Large intestine (tissue), 3 donors: ENCODE results near the gene GFPT2. TPM values are rescaled to one million over a fixed set of nuclear protein-coding genes. Genes with fewer than 3 reads are reported as not detected.
A peak's percentile ranks its signal among the peaks of the same experiment; 100 is the strongest.

Experiments used
- DNase-seq, 2 donors: peaks; one replicate each; pipeline versions ENCODE4 v3.0.0 to v3.0.0-alpha.2; 2013
- H3K27ac ChIP-seq: one replicate; pipeline ENCODE4 v1.5.1; 2013; ENCODE audit warnings: low read length
- H3K27me3 ChIP-seq: 2 replicates; pipeline ENCODE4 v1.6.1; 2013; ENCODE audit warnings: low read length; ENCODE audit not compliant: control insufficient read depth, insufficient read depth
- H3K36me3 ChIP-seq: 2 replicates; pipeline ENCODE4 v1.6.1; 2013; ENCODE audit warnings: low read length; ENCODE audit not compliant: control insufficient read depth, insufficient read depth
- H3K4me1 ChIP-seq: one replicate; pipeline ENCODE4 v1.6.1; 2013; ENCODE audit warnings: low read length; ENCODE audit not compliant: control insufficient read depth, insufficient read depth
- H3K4me3 ChIP-seq: one replicate; pipeline ENCODE4 v1.5.1; 2013; ENCODE audit warnings: low read length
- H3K9me3 ChIP-seq: one replicate; pipeline ENCODE4 v1.6.1; 2013; ENCODE audit warnings: mild to moderate bottlenecking, low read depth, low read length, moderate library complexity; ENCODE audit not compliant: control insufficient read depth
- WGBS: methylation state at CpG from one replicate; pipeline ENCODE4 v1.1.5; 2013; ENCODE audit warnings: low lambda C conversion rate; ENCODE audit not compliant: insufficient coverage; 5-methylcytosine and 5-hydroxymethylcytosine counted together
- polyA plus RNA-seq: library from polyadenylated mRNA; unstranded; fragments of 120-200 nt; gene quantifications from one replicate; pipeline ENCODE4 v1.2.1, GENCODE V29; 2013

Gene GFPT2
- polyA plus RNA-seq, 1 donor = 5.8 TPM

DNA sequence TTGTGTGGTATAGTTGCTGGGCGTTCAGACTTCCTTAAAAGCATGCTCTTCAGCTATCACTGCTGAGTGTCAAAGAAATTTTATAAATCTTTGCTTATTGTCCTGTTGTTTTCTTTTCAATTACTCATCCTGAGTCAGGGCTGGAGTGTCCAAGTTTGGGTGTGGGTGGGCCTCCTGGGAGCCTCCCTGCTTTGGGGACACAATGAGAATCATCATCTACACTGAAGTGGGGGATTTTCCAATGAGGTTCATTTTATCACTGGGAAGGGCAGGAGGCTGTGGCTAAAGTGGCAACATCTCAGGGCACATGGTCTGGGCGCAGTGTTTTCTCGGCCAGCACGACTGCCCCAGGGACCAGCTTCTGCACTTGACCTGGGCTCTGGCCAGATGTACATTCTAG, 19.5 kb downstream of the GFPT2 start:
- H3K27me3 ChIP-seq = peaks cover 9% of the 10 kb centered on the region
- H3K4me3 ChIP-seq = no peak overlapping the region
- no peaks in the 10 kb centered on the region for H3K9me3 ChIP-seq
- no peak overlapping the region for H3K27ac ChIP-seq
- no peaks in the 10 kb centered on the region for H3K36me3 ChIP-seq
- no peak for DNase-seq
- WGBS = no CpG with 5 or more reads among the region's 4 CpGs
- H3K4me1 ChIP-seq = no peaks in the 10 kb centered on the region

DNA sequence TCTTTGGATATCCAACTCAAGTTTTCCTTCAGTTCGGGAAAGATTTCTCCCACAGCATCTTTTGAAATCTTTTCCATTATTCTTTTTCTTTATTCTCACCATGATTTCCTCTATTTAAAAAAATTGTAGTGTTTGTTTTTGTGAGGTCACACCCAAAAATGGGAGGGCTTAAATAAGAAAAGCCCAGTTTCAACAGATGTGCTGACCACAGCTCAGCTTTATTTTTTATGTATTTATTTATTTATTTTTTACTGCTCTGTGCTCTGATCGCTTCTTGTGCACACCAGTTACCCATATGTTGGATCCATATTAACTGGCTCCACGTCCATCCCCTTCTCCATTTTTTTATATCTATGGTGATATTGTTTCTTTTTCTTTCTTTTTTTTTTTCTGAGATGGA, 20.3 kb downstream of the GFPT2 start:
- no peaks in the 10 kb centered on the region for H3K4me1 ChIP-seq
- H3K4me3 ChIP-seq = no peak overlapping the region
- 90% methylated on average over 3 of the region's 3 CpGs for WGBS
- DNase-seq = no peak
- no peaks in the 10 kb centered on the region for H3K9me3 ChIP-seq
- peaks cover 9% of the 10 kb centered on the region for H3K27me3 ChIP-seq
- H3K27ac ChIP-seq = no peak overlapping the region
- H3K36me3 ChIP-seq = no peaks in the 10 kb centered on the region

DNA sequence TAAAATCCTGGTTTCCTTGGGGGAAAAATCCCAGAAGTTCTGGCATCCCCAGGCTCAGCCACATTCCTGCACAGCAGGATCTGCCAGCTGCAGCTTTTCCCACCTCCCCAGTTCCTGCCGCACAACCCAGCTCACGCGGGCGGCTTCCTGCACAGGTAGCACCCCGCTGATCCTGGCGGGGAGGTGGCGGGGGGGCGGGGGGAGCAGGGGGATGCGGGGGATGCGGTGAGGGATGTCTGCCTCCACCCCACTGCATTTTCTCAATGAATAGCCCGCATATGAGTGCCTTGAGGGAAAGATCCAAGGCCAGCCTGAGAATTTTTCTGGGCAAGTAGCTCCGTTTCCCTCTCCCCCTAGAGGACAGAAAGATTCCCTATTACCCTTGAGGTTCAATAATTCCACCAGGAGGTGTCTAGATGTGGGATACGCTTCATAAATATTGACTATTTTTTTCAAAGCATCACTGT, 21.1 kb downstream of the GFPT2 start:
- 29% methylated on average over 1 of the region's 13 CpGs for WGBS
- no peak for DNase-seq
- no peak overlapping the region for H3K27ac ChIP-seq

DNA sequence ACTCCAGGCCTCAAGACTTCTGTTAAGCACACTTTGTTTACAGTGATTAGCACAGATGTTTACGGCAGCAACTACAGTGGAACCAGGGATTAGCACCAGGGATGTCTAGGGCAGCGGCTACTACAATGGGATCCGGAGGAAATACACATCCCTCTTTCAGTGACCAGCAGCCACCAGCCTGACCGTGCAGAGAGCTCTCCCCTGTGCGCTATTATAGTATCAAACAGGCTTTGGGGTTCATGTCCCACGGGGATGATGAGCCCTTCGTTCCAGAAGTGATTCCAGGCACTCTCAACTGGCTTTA, 21.5 kb downstream of the GFPT2 start:
- Histone ChIP-seq H3K36me3 (no peaks in the 10 kb centered on the region), H3K4me3 (no peak overlapping the region), H3K27ac (no peak overlapping the region), H3K4me1 (no peaks in the 10 kb centered on the region), H3K27me3 (peaks cover 9% of the 10 kb centered on the region), H3K9me3 (no peaks in the 10 kb centered on the region)
- no CpG with 5 or more reads among the region's 7 CpGs for WGBS
- DNase-seq = no peak

More for the DNA sequence above, 21.1 kb downstream of the GFPT2 start:
- no peak overlapping the region for H3K4me3 ChIP-seq
- H3K27me3 ChIP-seq = peaks cover 9% of the 10 kb centered on the region
- H3K36me3 ChIP-seq = no peaks in the 10 kb centered on the region
- H3K9me3 ChIP-seq = no peaks in the 10 kb centered on the region
- H3K4me1 ChIP-seq = no peaks in the 10 kb centered on the region

DNA sequence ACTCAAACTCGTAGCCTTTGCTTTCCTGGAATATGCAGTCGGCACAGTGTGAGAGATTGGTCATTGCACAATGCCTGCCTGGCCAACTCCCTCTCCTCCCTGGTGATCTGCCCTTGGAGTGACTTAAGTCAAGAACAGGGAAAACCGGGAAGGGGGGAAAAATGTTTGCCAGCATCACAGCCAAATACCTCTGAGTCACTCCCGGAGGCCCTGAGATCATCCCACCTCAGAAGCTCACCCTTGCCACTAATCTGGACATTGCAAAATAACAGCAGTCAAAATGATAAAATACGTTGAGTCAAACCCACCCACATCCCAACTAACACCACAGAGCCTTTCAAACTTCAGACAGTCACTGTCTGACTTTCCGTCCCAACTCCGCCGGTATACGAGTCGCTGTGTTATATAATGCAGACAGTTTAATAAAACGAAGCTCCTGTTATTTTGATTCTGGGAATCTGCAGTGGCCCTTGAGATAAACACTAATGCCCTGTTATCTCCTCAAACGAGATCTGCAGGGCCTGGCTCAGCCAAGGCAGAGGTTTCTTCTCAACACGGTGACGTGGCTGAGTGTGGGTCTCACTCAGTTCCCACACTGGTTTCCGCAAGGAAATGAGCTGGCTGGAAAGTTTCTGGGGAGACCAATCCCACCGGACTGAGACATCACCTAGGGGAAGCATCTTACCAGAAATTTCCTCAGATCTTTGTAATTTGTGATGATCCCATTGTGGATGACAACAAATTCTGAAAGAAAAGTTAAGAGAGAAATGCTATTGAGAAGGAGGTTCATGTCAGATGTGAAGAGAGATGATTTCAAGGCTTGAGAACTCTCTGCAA, 22.1 kb downstream of the GFPT2 start:
- peaks cover 9% of the 10 kb centered on the region for H3K27me3 ChIP-seq
- H3K27ac ChIP-seq = no peak overlapping the region
- no peaks in the 10 kb centered on the region for H3K36me3 ChIP-seq
- no peaks in the 10 kb centered on the region for H3K9me3 ChIP-seq
- DNase-seq = no peak
- H3K4me3 ChIP-seq = no peak overlapping the region
- no peaks in the 10 kb centered on the region for H3K4me1 ChIP-seq
- 100% methylated on average over 1 of the region's 16 CpGs for WGBS

DNA sequence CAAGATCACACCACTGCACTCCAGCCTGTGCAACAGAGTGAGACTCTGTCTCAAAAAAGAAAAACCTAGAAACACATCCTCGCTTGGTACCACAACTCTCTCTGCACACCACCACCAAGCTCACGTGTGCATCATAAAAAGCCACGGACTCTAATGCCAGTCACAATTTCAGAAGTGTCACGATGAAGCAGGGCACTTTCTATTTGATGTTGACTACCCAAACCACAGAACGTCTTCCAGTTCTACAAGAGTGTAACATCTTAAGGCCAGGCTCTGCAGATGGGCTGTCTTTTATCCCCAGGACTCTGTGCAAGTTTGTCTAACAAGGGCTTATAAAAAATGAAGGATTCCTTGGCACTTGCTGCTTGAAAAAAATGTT, 22.9 kb downstream of the GFPT2 start:
- H3K9me3 ChIP-seq = no peaks in the 10 kb centered on the region
- H3K4me1 ChIP-seq = no peaks in the 10 kb centered on the region
- H3K27me3 ChIP-seq = peaks cover 9% of the 10 kb centered on the region
- H3K36me3 ChIP-seq = no peaks in the 10 kb centered on the region
- no CpG with 5 or more reads among the region's 5 CpGs for WGBS
- H3K4me3 ChIP-seq = no peak overlapping the region
- no peak overlapping the region for H3K27ac ChIP-seq
- no peak for DNase-seq

DNA sequence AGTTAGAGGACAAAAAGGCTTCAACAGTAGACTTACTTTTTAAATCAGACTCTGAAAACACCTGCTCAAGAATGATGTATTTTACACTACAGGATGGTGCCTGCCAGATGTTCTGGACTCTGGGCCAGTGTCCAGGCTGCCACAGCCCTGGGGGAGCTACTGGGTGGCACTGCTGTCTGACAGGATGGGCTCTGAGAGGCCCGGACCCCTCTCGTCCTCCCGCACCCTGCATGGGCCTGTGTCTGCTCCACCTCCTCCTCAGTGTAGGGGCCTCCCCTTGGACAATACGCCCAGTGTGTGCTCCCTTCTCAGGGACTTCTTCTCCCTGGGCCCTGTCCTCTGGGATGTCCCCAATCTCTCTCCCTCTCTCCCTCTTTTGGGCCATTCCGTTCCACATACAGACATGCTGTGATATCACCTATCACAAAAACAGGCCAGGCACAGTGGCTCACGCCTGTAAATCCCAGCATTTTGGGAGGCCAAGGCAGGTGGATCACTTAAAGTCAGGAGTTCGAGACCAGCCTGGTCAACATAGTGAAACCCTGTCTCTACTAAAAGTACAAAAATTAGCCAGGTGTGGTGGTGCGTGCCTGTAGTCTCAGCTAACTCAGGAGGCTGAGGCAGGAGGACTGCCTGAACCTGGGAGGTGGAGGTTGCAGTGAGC, 23.4 kb downstream of the GFPT2 start:
- no peaks in the 10 kb centered on the region for H3K36me3 ChIP-seq
- H3K27ac ChIP-seq = no peak overlapping the region
- DNase-seq = no peak

DNA sequence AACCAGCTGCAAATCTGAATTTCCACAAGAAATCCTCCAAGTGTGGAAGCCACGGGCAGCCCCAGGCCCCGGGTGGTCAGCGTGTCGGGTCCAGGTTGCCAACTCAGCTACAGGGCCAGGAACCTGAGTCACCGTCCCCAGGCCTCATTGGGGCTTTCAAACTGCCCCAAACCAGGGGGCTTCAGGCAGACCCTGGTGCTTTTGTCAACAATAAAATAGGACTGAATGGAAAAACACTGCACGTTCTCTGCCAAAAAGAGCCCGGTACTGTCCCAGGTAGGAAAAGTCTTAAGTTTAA, 24.0 kb downstream of the GFPT2 start:
- WGBS = 86% methylated on average over 1 of the region's 7 CpGs
- Histone ChIP-seq H3K4me1 (no peaks in the 10 kb centered on the region), H3K27ac (no peak overlapping the region), H3K36me3 (no peaks in the 10 kb centered on the region), H3K9me3 (no peaks in the 10 kb centered on the region), H3K4me3 (no peak overlapping the region), H3K27me3 (peaks cover 9% of the 10 kb centered on the region)
- no peak for DNase-seq

More for the DNA sequence above, 23.4 kb downstream of the GFPT2 start:
- H3K9me3 ChIP-seq = no peaks in the 10 kb centered on the region
- H3K27me3 ChIP-seq = peaks cover 9% of the 10 kb centered on the region
- no peak overlapping the region for H3K4me3 ChIP-seq
- no CpG with 5 or more reads among the region's 8 CpGs for WGBS
- H3K4me1 ChIP-seq = no peaks in the 10 kb centered on the region

DNA sequence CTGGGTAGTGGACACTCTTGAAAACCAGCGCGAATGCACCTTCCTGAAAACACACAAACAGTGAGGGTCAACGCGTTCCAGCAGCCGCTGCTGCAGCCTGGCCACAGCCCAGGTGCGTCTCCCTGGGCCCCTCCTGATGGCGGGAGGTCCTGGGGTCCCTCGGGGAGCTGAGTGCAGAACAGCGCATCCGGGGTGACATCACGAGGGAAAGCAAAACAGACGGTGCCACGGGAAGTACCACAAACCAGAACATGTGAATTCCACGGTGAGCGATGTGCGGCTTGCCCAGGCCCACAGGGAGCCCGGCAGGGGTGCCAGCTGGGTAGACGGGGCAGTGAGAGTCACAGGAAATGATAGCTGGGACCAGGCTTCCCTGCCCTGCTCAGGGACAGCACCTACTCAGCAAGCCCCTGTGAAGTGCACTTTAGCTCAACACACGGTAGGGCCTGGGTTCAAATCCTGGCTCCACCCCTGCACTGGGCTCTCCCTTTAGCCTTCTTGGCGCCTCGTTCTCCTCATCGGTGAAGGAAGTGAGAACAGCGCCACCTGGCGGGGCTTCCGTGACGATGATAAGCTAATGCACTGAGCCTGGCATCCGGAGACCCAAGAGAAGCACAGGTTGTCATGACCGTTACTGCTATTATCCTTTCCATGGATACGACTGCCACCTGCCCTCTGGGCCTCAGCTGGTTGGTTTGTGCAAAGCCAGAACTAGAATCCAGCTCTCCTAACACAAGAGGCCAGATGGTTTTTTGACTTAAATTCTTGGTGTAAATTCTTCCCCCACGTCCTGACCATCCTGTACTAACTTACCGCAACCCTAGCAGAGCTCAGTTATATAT, 24.6 kb downstream of the GFPT2 start:
- Histone ChIP-seq H3K36me3 (no peaks in the 10 kb centered on the region), H3K27ac (no peak overlapping the region), H3K4me3 (no peak overlapping the region), H3K4me1 (no peaks in the 10 kb centered on the region), H3K9me3 (no peaks in the 10 kb centered on the region), H3K27me3 (peaks cover 9% of the 10 kb centered on the region)
- WGBS = no CpG with 5 or more reads among the region's 31 CpGs
- peak; percentile 44 to 70 for DNase-seq

DNA sequence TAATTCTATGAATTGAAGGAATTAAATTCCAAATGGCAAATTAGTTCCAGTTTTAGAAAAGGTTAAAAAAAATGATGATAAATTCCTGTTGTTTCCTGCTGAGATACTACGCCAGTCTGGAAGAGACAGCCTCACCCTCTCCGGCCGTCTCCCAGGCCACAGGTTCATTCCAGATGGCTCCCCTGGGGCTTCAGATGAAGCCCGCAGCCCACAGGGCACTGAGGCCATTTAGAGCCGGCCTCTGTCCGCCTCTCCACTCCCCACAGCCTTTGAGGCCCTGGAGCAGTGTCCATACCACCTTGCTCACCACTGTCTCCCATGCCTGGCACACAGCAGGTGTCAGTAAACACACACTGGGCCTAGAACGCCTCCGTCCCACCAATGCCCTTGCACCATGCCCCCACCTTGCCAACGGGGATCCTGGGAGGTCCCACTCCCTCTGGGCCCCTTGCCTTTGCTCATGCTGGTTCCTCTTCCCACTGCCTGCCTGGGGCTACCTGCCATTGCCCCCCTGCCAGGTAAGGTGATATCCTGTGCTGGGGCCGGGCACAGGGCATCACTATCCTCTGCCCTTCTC, 26.1 kb downstream of the GFPT2 start:
- no CpG with 5 or more reads among the region's 10 CpGs for WGBS
- DNase-seq = no peak
- no peaks in the 10 kb centered on the region for H3K36me3 ChIP-seq
- peaks cover 9% of the 10 kb centered on the region for H3K27me3 ChIP-seq
- H3K27ac ChIP-seq = no peak overlapping the region
- no peaks in the 10 kb centered on the region for H3K9me3 ChIP-seq
- no peak overlapping the region for H3K4me3 ChIP-seq
- no peaks in the 10 kb centered on the region for H3K4me1 ChIP-seq
